Vagina (tissue), 2 donors: ENCODE data around the gene DNAJA2. TPM values are rescaled to one million over a fixed set of nuclear protein-coding genes. Genes with fewer than 3 reads are reported as not detected.

Experiments
- DNase-seq, 2 donors: peaks; one replicate each; pipeline ENCODE4 v3.0.0-alpha.2; 2017; ENCODE audit errors: extremely low spot score in 2 of 2
- H3K27ac ChIP-seq: fragments of 200-600 bp; sonication (generic); one replicate; pipeline ENCODE4 v1.5.1; 2019
- H3K27me3 ChIP-seq: fragments of 200-600 bp; sonication (generic); one replicate; pipeline ENCODE4 v1.5.1; 2019
- H3K36me3 ChIP-seq, 2 donors: fragments of 200-600 bp; sonication (generic); one replicate each; pipeline ENCODE4 v1.5.1; 2017 to 2019
- H3K4me1 ChIP-seq: fragments of 200-600 bp; sonication (generic); one replicate; pipeline ENCODE4 v1.5.1; 2019
- H3K4me3 ChIP-seq, 2 donors: fragments of 200-600 bp; sonication (generic); 1 replicate in 1 of 2; 2 replicates in 1 of 2; pipeline ENCODE4 v1.5.1; 2016 to 2019
- H3K9me3 ChIP-seq: fragments of 200-600 bp; sonication (generic); one replicate; pipeline ENCODE4 v1.5.1; 2019
- POLR2A ChIP-seq, 2 donors: fragments of 450-650 bp; IDR thresholded peaks; one replicate each; pipeline ENCODE4 v1.6.1; 2017; ENCODE audit warnings: antibody characterized with exemption in 2 of 2, mild to moderate bottlenecking in 2 of 2, moderate library complexity in 2 of 2
- POLR2AphosphoS5 ChIP-seq, 2 donors: sonication (generic); formaldehyde crosslinking; IDR thresholded peaks; one replicate each; pipeline ENCODE4 v1.9.0; 2017; ENCODE audit warnings: antibody characterized with exemption in 2 of 2, mild to moderate bottlenecking in 2 of 2, low read depth in 1 of 2; ENCODE audit not compliant: insufficient read depth in 1 of 2
- intact Hi-C: fragments of 100-400 bp; cut with DNase I; formaldehyde crosslinking; loops from one replicate; pipeline ENCODE4 v1.15.1; 2023
- total RNA-seq: library from RNA; depleted of rRNA; stranded (reverse); fragments of >200 nt; gene quantifications from one replicate; pipeline ENCODE4 v1.2.3, GENCODE V29; 2016
- TF ChIP-seq, protein P1 (sequence below), 3 experiments: fragments of 450-650 bp in 2 of 3; fragments of 200-600 bp in 1 of 3; sonication (generic) in 1 of 3; IDR thresholded peaks; one replicate each; pipeline ENCODE4 v1.5.1; 2017 to 2019; ENCODE audit warnings: antibody characterized with exemption in 3 of 3, mild to moderate bottlenecking in 2 of 3, moderate library complexity in 2 of 3

Gene DNAJA2
- total RNA-seq, 1 donor from 2014 or later = 38.3 TPM

GRCh38 chr16:46930861-46931260, 42.6 kb downstream of the DNAJA2 start:
- H3K4me3 ChIP-seq = no peak overlapping the region
- H3K27me3 ChIP-seq = no peaks in the 10 kb centered on the region
- no peaks in the 10 kb centered on the region for H3K4me1 ChIP-seq
- H3K27ac ChIP-seq = no peak overlapping the region
- intact Hi-C loops = no loop called here
- H3K9me3 ChIP-seq = no peaks in the 10 kb centered on the region
- no peaks in the 10 kb centered on the region for H3K36me3 ChIP-seq
- DNase-seq = no peak
- no peak for TF ChIP-seq POLR2A (IDR thresholded peaks at IDR 0.05)
- TF ChIP-seq, protein P1, sequence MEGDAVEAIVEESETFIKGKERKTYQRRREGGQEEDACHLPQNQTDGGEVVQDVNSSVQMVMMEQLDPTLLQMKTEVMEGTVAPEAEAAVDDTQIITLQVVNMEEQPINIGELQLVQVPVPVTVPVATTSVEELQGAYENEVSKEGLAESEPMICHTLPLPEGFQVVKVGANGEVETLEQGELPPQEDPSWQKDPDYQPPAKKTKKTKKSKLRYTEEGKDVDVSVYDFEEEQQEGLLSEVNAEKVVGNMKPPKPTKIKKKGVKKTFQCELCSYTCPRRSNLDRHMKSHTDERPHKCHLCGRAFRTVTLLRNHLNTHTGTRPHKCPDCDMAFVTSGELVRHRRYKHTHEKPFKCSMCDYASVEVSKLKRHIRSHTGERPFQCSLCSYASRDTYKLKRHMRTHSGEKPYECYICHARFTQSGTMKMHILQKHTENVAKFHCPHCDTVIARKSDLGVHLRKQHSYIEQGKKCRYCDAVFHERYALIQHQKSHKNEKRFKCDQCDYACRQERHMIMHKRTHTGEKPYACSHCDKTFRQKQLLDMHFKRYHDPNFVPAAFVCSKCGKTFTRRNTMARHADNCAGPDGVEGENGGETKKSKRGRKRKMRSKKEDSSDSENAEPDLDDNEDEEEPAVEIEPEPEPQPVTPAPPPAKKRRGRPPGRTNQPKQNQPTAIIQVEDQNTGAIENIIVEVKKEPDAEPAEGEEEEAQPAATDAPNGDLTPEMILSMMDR (IDR thresholded peaks at IDR 0.05) = no peak
- no peak for TF ChIP-seq POLR2AphosphoS5 (IDR thresholded peaks at IDR 0.05; ENCODE audit: insufficient read depth in 1 of 2, low read depth in 1 of 2)

DNA sequence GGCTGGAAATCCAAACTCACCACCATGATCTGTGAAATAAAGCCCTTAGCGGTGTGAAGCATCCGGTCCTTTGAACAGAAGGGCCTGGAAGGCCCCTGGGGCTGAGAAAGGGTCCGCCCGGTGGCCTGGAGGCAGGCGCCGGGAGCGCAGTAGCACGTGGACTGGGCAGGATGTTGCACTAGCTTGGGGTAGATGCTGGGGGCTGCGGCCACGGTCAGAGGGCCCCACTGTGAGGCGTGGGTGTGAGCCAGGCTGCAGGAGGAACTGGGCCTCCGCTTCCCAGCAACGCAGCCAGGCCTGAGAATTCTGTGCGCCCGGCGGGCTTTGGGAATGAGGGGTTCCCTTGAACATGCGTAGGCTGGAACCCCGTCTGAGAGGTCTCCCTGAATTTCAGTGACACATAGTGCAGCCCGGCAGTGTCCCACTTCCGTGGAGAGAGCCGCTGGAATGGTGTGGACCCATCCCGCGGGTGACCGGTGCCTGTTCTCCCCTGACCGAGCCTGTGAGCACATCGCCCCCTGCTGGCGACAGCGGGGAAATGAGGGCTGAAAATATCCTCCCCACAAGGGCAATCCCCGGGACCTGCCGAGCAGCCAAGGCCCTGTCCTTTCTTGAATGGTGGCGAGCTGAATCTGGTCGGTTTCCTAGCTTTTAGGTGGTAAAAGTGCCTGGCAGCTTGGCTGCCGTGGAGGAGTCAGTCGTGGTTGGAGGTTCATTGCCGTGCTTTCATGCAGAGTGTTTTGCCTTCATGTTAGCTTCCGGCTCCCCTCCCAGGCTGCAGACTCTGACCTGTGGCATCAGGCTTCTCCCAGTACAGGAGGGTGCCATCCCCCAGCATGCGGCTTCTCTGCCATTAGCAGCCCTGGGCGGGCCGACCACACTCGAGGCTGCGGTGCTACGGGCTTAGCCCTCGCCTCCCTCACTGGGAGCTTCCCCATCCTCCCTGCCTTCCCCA, 43.8 kb downstream of the DNAJA2 start:
- no peaks in the 10 kb centered on the region for H3K9me3 ChIP-seq
- no peak overlapping the region for H3K4me3 ChIP-seq
- H3K36me3 ChIP-seq = no peaks in the 10 kb centered on the region
- intact Hi-C loops = no loop called here
- TF ChIP-seq, protein P1 (IDR thresholded peaks at IDR 0.05) = peak in 2 of 3 experiments; percentile 44 to 63
- TF ChIP-seq POLR2A (IDR thresholded peaks at IDR 0.05) = no peak
- no peak overlapping the region for H3K27ac ChIP-seq
- H3K27me3 ChIP-seq = no peaks in the 10 kb centered on the region
- peaks cover 3% of the 10 kb centered on the region for H3K4me1 ChIP-seq
- no peak for DNase-seq

- Histone ChIP-seq H3K36me3 (no peaks in the 10 kb centered on the region), H3K9me3 (no peaks in the 10 kb centered on the region), H3K4me3 (no peak overlapping the region), H3K27ac (no peak overlapping the region), H3K27me3 (no peaks in the 10 kb centered on the region), H3K4me1 (peaks cover 7% of the 10 kb centered on the region)
- intact Hi-C loops = no loop called here
- TF ChIP-seq POLR2A (IDR thresholded peaks at IDR 0.05) (no peak), POLR2AphosphoS5 (IDR thresholded peaks at IDR 0.05; ENCODE audit: insufficient read depth in 1 of 2, low read depth in 1 of 2) (no peak)
- TF ChIP-seq, protein P1 (IDR thresholded peaks at IDR 0.05) = no peak
- no peak for DNase-seq
Observed at GRCh38 chr16:46928811-46929210, 44.7 kb downstream of the DNAJA2 start.

GRCh38 chr16:46927273-46927672, 46.2 kb downstream of the DNAJA2 start:
- no peak overlapping the region for H3K27ac ChIP-seq
- no peak overlapping the region for H3K4me3 ChIP-seq
- peaks cover 7% of the 10 kb centered on the region for H3K4me1 ChIP-seq
- no peaks in the 10 kb centered on the region for H3K27me3 ChIP-seq
- H3K36me3 ChIP-seq = no peaks in the 10 kb centered on the region
- intact Hi-C loops = no loop called here
- no peak for DNase-seq
- no peak for TF ChIP-seq POLR2A (IDR thresholded peaks at IDR 0.05)
- TF ChIP-seq POLR2AphosphoS5 (IDR thresholded peaks at IDR 0.05; ENCODE audit: insufficient read depth in 1 of 2, low read depth in 1 of 2) = no peak
- TF ChIP-seq, protein P1 (IDR thresholded peaks at IDR 0.05) = no peak
- no peaks in the 10 kb centered on the region for H3K9me3 ChIP-seq
